BJ (cell line): ENCODE measurements around the gene RASGRF1. TPM values are rescaled to one million over a fixed set of nuclear protein-coding genes. Genes with fewer than 3 reads are reported as not detected.
A peak's percentile ranks its signal among the peaks of the same experiment; 100 is the strongest.

Experiments
- CTCF ChIA-PET: fragments of 350-600 bp; formaldehyde crosslinking; extraction: SDS; loops from one replicate; lab custom pipeline; 2021; ENCODE audit warnings: antibody characterized with exemption, inconsistent platforms; lab: Yijun Ruan, JAX
- POLR2A ChIA-PET: fragments of 300-600 bp; sonication (Branson Sonifier 250); formaldehyde crosslinking; extraction: SDS; loops from one replicate; lab custom pipeline; 2021; ENCODE audit warnings: antibody characterized with exemption; lab: Charles Lee
- DNase-seq: peaks from one replicate; pipeline ENCODE4 v3.0.0-alpha.2; 2011; ENCODE audit warnings: low read depth
- H3K27me3 ChIP-seq: 2 replicates; pipeline ENCODE4 v1.6.0; 2011; ENCODE audit warnings: low read length; ENCODE audit not compliant: control insufficient read depth, insufficient read depth
- H3K36me3 ChIP-seq: 2 replicates; pipeline ENCODE4 v1.5.1; 2011; ENCODE audit warnings: low read length; ENCODE audit not compliant: control insufficient read depth, insufficient read depth
- H3K4me3 ChIP-seq: 2 replicates; pipeline ENCODE4 v1.5.1; 2011; ENCODE audit warnings: low read depth, mild to moderate bottlenecking, control low read depth, low read length
- polyA plus RNA-seq: library from polyadenylated mRNA; depleted of rRNA; stranded (reverse); fragments of >200 nt; gene quantifications from 2 replicates; pipeline ENCODE4 v1.2.3, GENCODE V29; 2011
- TF ChIP-seq, protein P1 (sequence below): IDR thresholded peaks from 2 replicates; pipeline ENCODE4 v1.5.1; 2011; ENCODE audit warnings: low read depth, mild to moderate bottlenecking, control low read depth, inconsistent platforms, low read length, moderate library complexity; ENCODE audit not compliant: insufficient read depth

Gene RASGRF1
- polyA plus RNA-seq, 1 experiment, result 0.31 TPM

DNA sequence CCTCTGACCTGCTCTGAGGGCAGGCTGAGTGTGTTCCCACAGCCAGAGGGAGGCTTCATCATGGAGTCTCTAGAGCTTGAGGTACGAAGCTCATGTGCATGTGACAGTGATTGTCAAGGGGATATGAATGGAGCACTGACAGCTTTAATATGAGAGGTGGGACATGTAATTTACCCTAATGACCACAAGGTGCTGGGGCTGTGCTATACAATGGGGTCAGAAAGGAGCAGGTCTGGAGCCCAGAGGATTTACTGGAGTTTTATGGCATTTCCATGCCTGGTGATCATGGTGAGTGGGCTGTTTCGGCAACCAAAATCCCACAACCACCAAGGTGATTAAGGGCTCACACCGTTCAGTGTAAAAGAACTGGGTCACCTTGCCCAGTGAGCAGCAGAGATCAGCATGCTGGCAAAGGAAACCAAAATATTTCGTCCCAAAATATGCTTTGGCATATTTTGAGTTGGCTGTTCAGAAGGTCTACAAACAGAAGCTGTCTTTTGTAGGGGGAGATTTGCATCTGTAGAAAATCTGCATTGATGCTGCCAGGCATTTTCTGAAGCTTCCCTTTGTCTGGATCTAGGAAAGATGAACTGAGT lies 40.1 kb upstream of the RASGRF1 start:
- ChIA-PET POLR2A (no interaction called here), CTCF (interaction anchor here (0.6 kb wide), 1 partner anchor 34 kb away, joined by 3 read pairs; no protein-coding TSS in a partner anchor)
- no peak overlapping the region for H3K4me3 ChIP-seq
- TF ChIP-seq, protein P1, sequence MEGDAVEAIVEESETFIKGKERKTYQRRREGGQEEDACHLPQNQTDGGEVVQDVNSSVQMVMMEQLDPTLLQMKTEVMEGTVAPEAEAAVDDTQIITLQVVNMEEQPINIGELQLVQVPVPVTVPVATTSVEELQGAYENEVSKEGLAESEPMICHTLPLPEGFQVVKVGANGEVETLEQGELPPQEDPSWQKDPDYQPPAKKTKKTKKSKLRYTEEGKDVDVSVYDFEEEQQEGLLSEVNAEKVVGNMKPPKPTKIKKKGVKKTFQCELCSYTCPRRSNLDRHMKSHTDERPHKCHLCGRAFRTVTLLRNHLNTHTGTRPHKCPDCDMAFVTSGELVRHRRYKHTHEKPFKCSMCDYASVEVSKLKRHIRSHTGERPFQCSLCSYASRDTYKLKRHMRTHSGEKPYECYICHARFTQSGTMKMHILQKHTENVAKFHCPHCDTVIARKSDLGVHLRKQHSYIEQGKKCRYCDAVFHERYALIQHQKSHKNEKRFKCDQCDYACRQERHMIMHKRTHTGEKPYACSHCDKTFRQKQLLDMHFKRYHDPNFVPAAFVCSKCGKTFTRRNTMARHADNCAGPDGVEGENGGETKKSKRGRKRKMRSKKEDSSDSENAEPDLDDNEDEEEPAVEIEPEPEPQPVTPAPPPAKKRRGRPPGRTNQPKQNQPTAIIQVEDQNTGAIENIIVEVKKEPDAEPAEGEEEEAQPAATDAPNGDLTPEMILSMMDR, result 0 out of 2 replicates have a peak, but pooled peaks have one; percentile 9
- no peak for DNase-seq
- no peaks in the 10 kb centered on the region for H3K36me3 ChIP-seq
- no peaks in the 10 kb centered on the region for H3K27me3 ChIP-seq

GRCh38 chr15:79129235-79129634 lies 38.7 kb upstream of the RASGRF1 start:
- TF ChIP-seq, protein P1, result no peak
- ChIA-PET POLR2A (no interaction called here), CTCF (interaction anchor here (1.2 kb wide), 2 partner anchors 9 to 55 kb away, joined by 3 read pairs; no protein-coding TSS in a partner anchor)

GRCh38 chr15:79128556-79128955 lies 38.0 kb upstream of the RASGRF1 start:
- no peak overlapping the region for H3K4me3 ChIP-seq
- no peaks in the 10 kb centered on the region; the same call in 1 of the 2 replicates for H3K27me3 ChIP-seq
- POLR2A ChIA-PET, result no interaction called here
- H3K36me3 ChIP-seq, result no peaks in the 10 kb centered on the region
- TF ChIP-seq, protein P1, result no peak
- DNase-seq, result no peak
- CTCF ChIA-PET, result interaction anchor here (1.2 kb wide), 2 partner anchors 10 to 56 kb away, joined by 3 read pairs; no protein-coding TSS in a partner anchor

More at GRCh38 chr15:79129235-79129634, 38.7 kb upstream of the RASGRF1 start:
- Histone ChIP-seq H3K4me3 (no peak overlapping the region), H3K36me3 (no peaks in the 10 kb centered on the region), H3K27me3 (no peaks in the 10 kb centered on the region; the same call in 1 of the 2 replicates)
- no peak for DNase-seq

GRCh38 chr15:79124388-79124787 lies 33.8 kb upstream of the RASGRF1 start:
- ChIA-PET POLR2A (no interaction called here), CTCF (no interaction called here)
- no peak for DNase-seq
- peaks cover 1% of the 10 kb centered on the region; the same call in 1 of the 2 replicates for H3K27me3 ChIP-seq
- TF ChIP-seq, protein P1, result no peak
- H3K36me3 ChIP-seq, result no peaks in the 10 kb centered on the region
- no peak overlapping the region for H3K4me3 ChIP-seq

DNA sequence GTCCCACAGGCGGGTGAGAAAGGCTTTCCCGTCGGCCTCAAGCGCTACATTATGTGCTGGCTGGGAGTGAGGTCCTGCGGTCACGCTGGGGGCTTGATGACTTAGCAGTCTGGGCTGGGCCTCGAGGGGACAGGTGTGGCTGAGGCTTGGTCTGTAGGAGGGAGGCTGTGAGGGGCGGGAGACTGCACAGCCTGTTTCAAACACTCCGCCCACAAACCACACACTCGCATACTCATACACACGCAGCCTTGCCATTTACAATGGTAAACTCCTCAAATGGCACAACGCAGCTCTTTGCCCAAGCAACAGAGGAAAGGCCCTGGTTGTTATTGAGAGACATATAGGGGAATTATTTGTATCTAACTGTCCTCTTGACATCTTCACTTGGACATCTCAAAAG lies 32.4 kb upstream of the RASGRF1 start:
- H3K4me3 ChIP-seq, result no peak overlapping the region
- ChIA-PET POLR2A (no interaction called here), CTCF (no interaction called here)
- H3K27me3 ChIP-seq, result peaks cover 1% of the 10 kb centered on the region; the same call in 1 of the 2 replicates
- TF ChIP-seq, protein P1, result no peak
- H3K36me3 ChIP-seq, result no peaks in the 10 kb centered on the region
- no peak for DNase-seq
